ENCODE data around the gene KCNIP1. TPM values are rescaled to one million over a fixed set of nuclear protein-coding genes. Genes with fewer than 3 reads are reported as not detected.

KCNIP1 gene
- total RNA-seq, 1 experiment from 2014 or later, result not detected

GRCh38 chr5:170597109-170597751, 93.4 kb downstream of the KCNIP1 start:
- no peak overlapping the region for H2AFZ ChIP-seq (ENCODE audit: low read length)
- POLR2A ChIA-PET (ENCODE audit: unreplicated experiment), result no interaction called here
- intact Hi-C loops (cut with micrococcal nuclease), result no loop called here
- H3F3A ChIP-seq (ENCODE audit: low read length, unreplicated experiment), result no peaks in the 10 kb centered on the region
- no peak overlapping the region for H3K9ac ChIP-seq (ENCODE audit: low read length)
- H4K20me1 ChIP-seq (ENCODE audit: low read length), result no peaks in the 10 kb centered on the region
- BruUV-seq (replicated peaks), result no TSS peak
- H3K4me3 ChIP-seq (ENCODE audit: low read length), result no peak overlapping the region
- H3K36me3 ChIP-seq (ENCODE audit: low read depth, low read length), result no peaks in the 10 kb centered on the region
- H3K79me2 ChIP-seq (ENCODE audit: low read length), result no peaks in the 10 kb centered on the region
- CTCF ChIA-PET, result no interaction called here
- H3K9me2 ChIP-seq (replicated peaks; ENCODE audit: low read length), result no peaks in the 10 kb centered on the region
- no peaks in the 10 kb centered on the region for H3K9me3 ChIP-seq (ENCODE audit: low read length)
- H3K4me2 ChIP-seq (ENCODE audit: low read length), result peak overlapping the region; percentile 63
- peaks cover 5% of the 10 kb centered on the region for H3K4me1 ChIP-seq (ENCODE audit: insufficient read depth, low read length)
- ATAC-seq, result peak; percentile 63
- TF ChIP-seq EZH2 (IDR thresholded peaks at IDR 0.05; ENCODE audit: low read length, unreplicated experiment) (no peak), CTCF (conservative IDR thresholded peaks at IDR 0.05; ENCODE audit: low read depth, low read length) (no peak), EZH2phosphoT487 (IDR thresholded peaks at IDR 0.05; ENCODE audit: borderline replicate concordance, low read length) (no peak)
- peaks cover 8% of the 10 kb centered on the region; the same call in 1 of the 2 replicates for H3K27me3 ChIP-seq (ENCODE audit: low read length)
- DNase-seq, result peak; percentile 71
- peak overlapping the region; percentile 43 for H3K27ac ChIP-seq (ENCODE audit: low read length)

- no peaks in the 10 kb centered on the region for H4K20me1 ChIP-seq (ENCODE audit: low read length)
- H3K9me2 ChIP-seq (replicated peaks; ENCODE audit: low read length), result no peaks in the 10 kb centered on the region
- CTCF ChIA-PET, result no interaction called here
- no peaks in the 10 kb centered on the region for H3K36me3 ChIP-seq (ENCODE audit: low read depth, low read length)
- no peak for TF ChIP-seq EZH2 (IDR thresholded peaks at IDR 0.05; ENCODE audit: low read length, unreplicated experiment)
- TF ChIP-seq CTCF (conservative IDR thresholded peaks at IDR 0.05; ENCODE audit: low read depth, low read length), result no peak
- no peak for TF ChIP-seq EZH2phosphoT487 (IDR thresholded peaks at IDR 0.05; ENCODE audit: borderline replicate concordance, low read length)
- 0 out of 2 replicates have a peak overlapping the region, but pooled peaks have one; percentile 22 for H3K4me2 ChIP-seq (ENCODE audit: low read length)
- no TSS peak for BruUV-seq (replicated peaks)
- intact Hi-C loops (cut with micrococcal nuclease), result no loop called here
- no peak overlapping the region for H2AFZ ChIP-seq (ENCODE audit: low read length)
- DNase-seq, result no peak
- POLR2A ChIA-PET (ENCODE audit: unreplicated experiment), result no interaction called here
- H3K27me3 ChIP-seq (ENCODE audit: low read length), result peaks cover 6% of the 10 kb centered on the region; the same call in 1 of the 2 replicates
- no peak overlapping the region for H3K4me3 ChIP-seq (ENCODE audit: low read length)
- no peaks in the 10 kb centered on the region for H3F3A ChIP-seq (ENCODE audit: low read length, unreplicated experiment)
- no peaks in the 10 kb centered on the region for H3K79me2 ChIP-seq (ENCODE audit: low read length)
- H3K9ac ChIP-seq (ENCODE audit: low read length), result no peak overlapping the region
- H3K9me3 ChIP-seq (ENCODE audit: low read length), result no peaks in the 10 kb centered on the region
- no peak overlapping the region for H3K27ac ChIP-seq (ENCODE audit: low read length)
- peaks cover 5% of the 10 kb centered on the region for H3K4me1 ChIP-seq (ENCODE audit: insufficient read depth, low read length)
- ATAC-seq, result no peak
Observed at GRCh38 chr5:170597872-170598271, 94.1 kb downstream of the KCNIP1 start.

GRCh38 chr5:170599756-170600155, 95.9 kb downstream of the KCNIP1 start:
- no peak overlapping the region for H3K9ac ChIP-seq (ENCODE audit: low read length)
- no peaks in the 10 kb centered on the region for H3K79me2 ChIP-seq (ENCODE audit: low read length)
- H2AFZ ChIP-seq (ENCODE audit: low read length), result no peak overlapping the region
- no peaks in the 10 kb centered on the region for H4K20me1 ChIP-seq (ENCODE audit: low read length)
- BruUV-seq (replicated peaks), result no TSS peak
- TF ChIP-seq EZH2 (IDR thresholded peaks at IDR 0.05; ENCODE audit: low read length, unreplicated experiment) (no peak), EZH2phosphoT487 (IDR thresholded peaks at IDR 0.05; ENCODE audit: borderline replicate concordance, low read length) (no peak), CTCF (conservative IDR thresholded peaks at IDR 0.05; ENCODE audit: low read depth, low read length) (no peak)
- DNase-seq (no peak), ATAC-seq (no peak)
- no peak overlapping the region for H3K27ac ChIP-seq (ENCODE audit: low read length)
- intact Hi-C loops (cut with micrococcal nuclease), result no loop called here
- POLR2A ChIA-PET (ENCODE audit: unreplicated experiment), result no interaction called here
- no peaks in the 10 kb centered on the region for H3K9me2 ChIP-seq (replicated peaks; ENCODE audit: low read length)
- H3K27me3 ChIP-seq (ENCODE audit: low read length), result no peaks in the 10 kb centered on the region; the same call in 1 of the 2 replicates
- CTCF ChIA-PET, result no interaction called here
- H3K9me3 ChIP-seq (ENCODE audit: low read length), result no peaks in the 10 kb centered on the region
- H3K4me3 ChIP-seq (ENCODE audit: low read length), result no peak overlapping the region
- no peaks in the 10 kb centered on the region for H3K36me3 ChIP-seq (ENCODE audit: low read depth, low read length)
- peaks cover 5% of the 10 kb centered on the region for H3K4me1 ChIP-seq (ENCODE audit: insufficient read depth, low read length)
- H3K4me2 ChIP-seq (ENCODE audit: low read length), result no peak overlapping the region
- no peaks in the 10 kb centered on the region for H3F3A ChIP-seq (ENCODE audit: low read length, unreplicated experiment)

Data from PC-3 (cell line).